GM21737 (cell line): Measurements from ENCODE around the gene ZCCHC7.
A peak's percentile ranks its signal among the peaks of the same experiment; 100 is the strongest.

Experiments used
- ATAC-seq: cut with Tn5 transposase; IDR thresholded peaks from one replicate; pipeline ENCODE4 v1.9.1; 2021; ENCODE audit warnings: mild to moderate bottlenecking, moderate library complexity; ENCODE audit not compliant: unreplicated experiment

Gene ZCCHC7

GRCh38 chr9:37364751-37365360 lies 244.5 kb downstream of the ZCCHC7 start:
- ATAC-seq = no peak

- no peak for ATAC-seq
These were observed 249.3 kb downstream of the ZCCHC7 start for GRCh38 chr9:37369671-37370070.

DNA sequence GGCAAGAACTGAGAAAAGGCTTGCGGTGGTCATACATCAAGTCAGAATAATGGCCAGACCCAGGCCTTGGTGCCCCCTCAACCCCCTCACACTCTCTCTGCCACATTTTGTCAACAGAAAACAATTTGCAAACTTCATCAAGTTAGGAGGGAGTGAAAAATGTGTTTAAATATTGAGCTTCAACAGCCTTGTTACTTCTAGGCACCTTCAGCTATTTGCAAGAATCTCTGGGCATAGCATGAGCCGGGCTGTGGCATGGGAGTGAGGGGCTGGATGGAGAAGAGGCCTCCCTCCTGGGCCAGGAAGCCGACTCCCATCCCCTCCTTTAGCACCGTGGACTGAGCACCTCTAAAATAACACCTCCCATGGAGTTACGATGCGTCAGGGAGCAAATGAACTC lies 249.9 kb downstream of the ZCCHC7 start:
- no peak for ATAC-seq

- peak; percentile 47 for ATAC-seq
These were observed 250.7 kb downstream of the ZCCHC7 start for GRCh38 chr9:37370968-37371563.

GRCh38 chr9:37371565-37372464 lies 251.4 kb downstream of the ZCCHC7 start:
- ATAC-seq = peak; percentile 13

- ATAC-seq = no peak
These were observed 252.5 kb downstream of the ZCCHC7 start for GRCh38 chr9:37372839-37373238.

DNA sequence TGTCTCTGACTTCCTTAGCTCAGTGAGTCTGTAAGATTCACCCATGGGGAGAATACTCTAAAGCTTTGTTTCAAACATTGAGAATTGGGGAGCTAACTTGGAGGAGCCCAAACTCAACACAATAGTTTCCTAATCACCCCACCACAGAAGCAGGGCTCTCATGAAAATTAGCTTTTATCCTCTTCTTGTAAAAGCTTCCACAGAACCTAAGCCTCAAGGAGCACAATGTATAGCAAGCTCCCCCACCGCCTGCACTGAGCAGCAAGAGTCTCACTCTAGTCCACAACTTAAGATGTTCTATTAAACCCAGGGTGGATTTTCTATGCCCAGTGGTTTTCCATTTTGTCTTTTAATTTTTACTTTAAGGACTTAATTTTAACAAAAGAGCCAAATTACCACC lies 253.2 kb downstream of the ZCCHC7 start:
- no peak for ATAC-seq

DNA sequence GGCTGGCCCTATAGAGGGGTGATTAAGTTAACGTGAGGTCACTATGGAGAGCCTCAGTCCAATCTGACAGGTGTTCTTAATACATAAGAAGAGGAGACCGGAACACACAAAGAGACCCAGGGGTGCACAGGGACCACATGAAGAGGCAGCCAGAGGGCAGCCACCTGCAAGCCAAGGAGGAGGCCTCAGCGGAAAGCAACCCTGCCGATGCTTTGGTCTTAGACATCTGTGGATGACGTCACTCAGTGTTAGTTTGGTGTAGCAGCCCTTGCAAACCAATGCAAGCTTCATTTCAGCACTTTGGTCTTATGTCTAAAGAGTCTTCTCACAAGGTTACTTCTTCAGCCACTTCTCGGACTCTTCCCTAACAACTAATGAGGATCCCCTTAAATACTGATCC lies 254.5 kb downstream of the ZCCHC7 start:
- peak; percentile 33 for ATAC-seq

GRCh38 chr9:37377688-37378612 lies 257.6 kb downstream of the ZCCHC7 start:
- no peak for ATAC-seq

- ATAC-seq = no peak
These were observed 258.2 kb downstream of the ZCCHC7 start for GRCh38 chr9:37378613-37379004.

DNA sequence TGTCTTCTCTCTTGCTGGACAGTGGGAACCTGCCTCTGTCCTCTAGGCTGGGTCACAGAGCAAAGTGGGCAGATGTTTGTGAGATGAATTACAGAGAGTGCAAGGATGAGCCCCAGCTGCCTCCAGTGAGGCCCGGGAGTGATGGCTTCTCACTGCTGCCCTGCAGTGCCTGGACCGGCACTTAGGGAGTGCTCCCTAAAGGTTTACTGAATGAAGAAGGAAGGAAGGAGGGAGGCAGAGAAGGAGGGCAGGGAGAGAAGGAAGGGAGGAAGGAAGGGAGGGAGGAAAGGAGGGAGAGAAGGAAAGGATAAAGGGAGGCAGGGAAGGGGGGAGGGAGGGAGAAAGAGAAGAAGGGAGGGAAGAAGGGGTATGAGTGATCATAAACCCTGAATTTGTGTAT lies 259.5 kb downstream of the ZCCHC7 start:
- ATAC-seq = no peak

GRCh38 chr9:37380570-37380969 lies 260.2 kb downstream of the ZCCHC7 start:
- ATAC-seq = no peak

DNA sequence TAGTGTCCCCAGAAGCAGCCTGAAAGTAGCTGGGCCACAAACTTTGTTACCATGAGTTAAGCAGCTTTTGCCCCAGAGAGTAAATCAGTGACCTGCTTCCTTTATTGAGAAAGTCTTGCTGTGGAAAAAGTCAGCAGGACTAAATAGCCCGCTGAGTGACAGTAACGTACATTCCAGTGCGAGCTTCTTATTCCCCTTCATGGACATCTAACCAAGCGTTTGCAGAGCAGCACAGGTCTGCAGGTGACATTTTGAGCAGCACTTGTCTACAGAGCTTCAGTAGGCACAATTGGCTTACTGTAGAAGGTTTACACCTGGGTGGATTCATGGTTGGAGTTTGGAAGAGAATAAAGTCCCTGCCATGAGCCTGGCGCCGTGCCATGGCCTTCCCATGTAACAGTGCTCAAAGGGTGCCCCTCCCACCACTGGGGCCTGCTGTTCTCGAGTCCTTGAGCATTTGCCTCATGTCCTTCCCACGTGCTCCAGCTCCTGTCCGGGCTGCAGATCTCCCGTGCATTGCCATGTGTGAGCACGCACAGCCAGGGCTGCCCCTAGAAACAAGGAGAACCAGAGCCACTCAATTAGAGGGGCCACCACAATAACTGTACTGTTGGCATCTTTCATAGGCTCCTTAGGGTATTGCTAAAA lies 260.8 kb downstream of the ZCCHC7 start:
- no peak for ATAC-seq

DNA sequence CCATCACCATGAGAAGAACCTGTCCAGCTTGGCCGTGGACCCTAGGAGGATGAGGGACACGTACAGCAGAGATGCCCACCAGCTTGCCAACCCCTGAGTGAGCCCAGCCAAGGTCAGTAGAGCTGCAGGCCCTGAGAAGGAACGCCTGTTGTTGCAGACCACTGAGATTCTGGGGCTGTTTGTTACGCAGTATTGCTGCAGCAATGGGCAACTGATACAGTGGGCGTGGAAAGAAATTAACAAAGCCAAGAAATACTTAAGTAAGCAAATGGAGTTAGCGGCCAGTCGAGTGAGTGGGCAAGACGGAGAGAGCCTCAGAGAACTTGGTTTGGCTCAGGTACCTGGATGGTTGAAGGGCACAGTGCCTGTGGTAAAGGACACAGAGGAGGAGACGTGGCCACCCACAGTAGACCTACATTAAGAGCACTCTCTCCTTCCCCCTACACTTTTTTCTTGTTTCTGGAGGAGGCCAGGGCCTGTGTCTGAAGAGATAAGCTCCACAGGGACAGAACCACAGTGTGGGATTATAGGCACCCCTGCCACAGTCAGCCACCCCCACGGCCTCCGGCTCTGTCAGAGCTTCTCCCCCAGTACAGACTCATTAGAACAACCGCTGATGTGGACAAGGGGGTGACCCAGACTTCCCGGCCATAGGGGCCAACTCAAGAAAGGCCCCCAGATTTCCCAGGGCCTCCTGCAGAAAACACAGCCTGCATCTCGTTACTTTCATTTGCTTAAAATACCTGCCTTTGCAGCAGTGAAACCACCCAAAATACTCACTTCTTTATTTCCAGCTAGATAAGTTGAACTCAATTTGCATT lies 262.0 kb downstream of the ZCCHC7 start:
- no peak for ATAC-seq

DNA sequence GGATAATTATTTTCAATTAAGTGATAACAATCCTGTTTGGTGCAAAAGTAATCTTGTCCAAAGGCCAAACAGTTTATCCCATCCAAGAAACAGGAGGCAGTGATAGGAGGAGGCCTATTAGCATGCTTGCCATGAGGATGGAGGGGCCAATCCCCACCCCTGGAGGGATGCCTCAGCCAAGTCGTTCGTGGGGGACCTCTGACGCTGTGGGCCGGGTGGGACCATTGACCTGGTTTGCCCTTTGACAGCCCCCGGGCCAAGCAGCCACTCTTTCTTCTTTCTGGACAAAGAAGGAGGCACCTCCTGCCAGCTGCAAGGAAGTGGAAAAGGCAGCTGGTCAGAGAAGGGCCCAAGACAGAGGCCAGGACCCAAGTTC lies 262.6 kb downstream of the ZCCHC7 start:
- ATAC-seq = no peak

GRCh38 chr9:37383393-37383792 lies 263.0 kb downstream of the ZCCHC7 start:
- ATAC-seq = no peak

DNA sequence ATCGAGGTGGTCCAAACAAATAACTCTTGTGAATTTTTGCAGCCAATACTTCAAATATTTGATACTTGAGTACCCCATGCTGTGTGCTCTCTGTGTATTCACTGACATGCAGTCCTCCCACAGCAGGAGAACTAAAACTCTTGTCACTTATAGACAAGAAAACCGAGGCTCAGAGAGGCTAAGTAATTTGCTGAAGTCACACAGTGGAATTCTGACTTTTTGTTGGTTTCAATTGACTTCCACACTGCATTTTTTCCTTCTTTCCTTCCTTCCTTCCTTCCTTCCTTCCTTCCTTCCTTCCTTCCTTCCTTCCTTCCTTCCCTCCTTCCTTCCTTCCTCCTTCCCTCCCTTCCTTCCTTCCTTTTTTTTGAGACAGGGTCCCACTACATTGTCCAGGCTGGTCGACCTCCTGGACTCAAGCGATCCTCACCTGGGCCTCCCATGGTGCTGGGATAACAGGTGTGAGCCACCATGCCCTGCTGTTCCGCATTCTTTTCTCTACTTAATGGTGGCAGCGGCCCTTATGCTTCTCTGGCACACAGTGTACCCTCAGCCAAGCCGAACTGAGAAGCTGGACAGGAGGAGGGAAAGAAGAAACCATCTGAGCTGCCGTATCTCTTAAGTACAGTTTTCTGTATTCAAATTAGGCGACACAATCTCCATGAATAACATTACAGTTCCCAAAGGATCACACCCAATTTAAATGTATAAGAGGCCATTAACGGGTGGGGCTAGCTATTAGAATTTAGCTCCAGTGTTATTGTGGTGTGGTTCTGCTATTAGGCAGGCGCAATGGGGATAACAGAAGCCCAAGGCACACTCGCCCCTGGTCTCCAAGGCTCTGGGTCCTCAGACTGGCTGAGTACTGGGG lies 263.7 kb downstream of the ZCCHC7 start:
- ATAC-seq = no peak

DNA sequence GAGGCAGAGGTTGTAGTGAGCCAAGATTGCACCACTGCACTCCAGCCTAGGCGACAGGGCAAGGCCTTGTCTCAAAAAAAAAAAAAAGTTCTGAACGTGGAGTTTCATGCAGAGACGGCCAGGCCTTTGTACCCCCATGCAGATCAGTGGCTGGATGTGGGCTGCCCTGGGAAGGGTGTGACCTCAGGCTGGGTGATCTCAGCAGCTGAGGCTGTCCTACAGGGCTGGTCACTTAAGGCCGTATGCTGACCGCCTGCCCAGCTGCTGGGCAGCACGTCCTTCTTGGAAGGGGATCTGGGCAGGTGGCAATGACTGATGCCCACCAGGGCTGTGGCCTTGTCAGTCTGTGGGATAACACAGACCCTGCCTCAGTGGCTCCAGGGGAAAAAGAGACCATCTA lies 264.9 kb downstream of the ZCCHC7 start:
- no peak for ATAC-seq

DNA sequence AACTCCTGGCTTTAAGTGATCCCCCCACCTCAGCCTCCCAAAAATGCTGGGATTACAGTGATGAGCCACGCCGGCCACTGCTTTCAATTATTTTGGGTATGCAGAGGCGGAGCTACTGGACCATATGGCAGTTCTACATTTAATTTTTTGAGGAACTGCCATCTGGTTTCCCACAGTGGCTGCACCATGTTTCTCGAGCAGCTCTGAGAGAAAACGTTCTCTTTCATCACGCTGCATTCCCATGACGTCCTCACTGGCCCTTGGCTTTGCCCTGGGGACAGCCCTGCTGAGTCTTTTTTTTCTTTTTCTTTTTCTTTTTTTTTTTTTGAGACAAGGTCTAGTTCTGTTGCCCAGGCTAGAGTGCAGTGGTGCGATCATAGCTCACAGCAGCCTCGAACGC lies 266.6 kb downstream of the ZCCHC7 start:
- no peak for ATAC-seq
